ENCODE data around the gene SLCO2A1. TPM values are rescaled to one million over a fixed set of nuclear protein-coding genes. Genes with fewer than 3 reads are reported as not detected.

SLCO2A1 gene
- total RNA-seq, 1 experiment from 2014 or later: not detected

GRCh38 chr3:134044459-134044858, 14.7 kb upstream of the SLCO2A1 start:
- Histone ChIP-seq H3K4me2 (ENCODE audit: low read depth, low read length, poor library complexity, severe bottlenecking) (no peak overlapping the region), H3K36me3 (ENCODE audit: insufficient read depth, low read length) (no peaks in the 10 kb centered on the region), H3K4me3 (ENCODE audit: low read length) (no peak overlapping the region), H3K9me3 (ENCODE audit: low read length) (peaks cover 16% of the 10 kb centered on the region), H2AFZ (ENCODE audit: low read length) (no peak overlapping the region), H4K20me1 (ENCODE audit: insufficient read depth, low read depth, low read length) (no peaks in the 10 kb centered on the region), H3K9me2 (replicated peaks; ENCODE audit: insufficient read depth, low read length) (no peaks in the 10 kb centered on the region), H3K27ac (ENCODE audit: low read length) (no peak overlapping the region), H3K27me3 (ENCODE audit: low read length) (no peaks in the 10 kb centered on the region), H3K4me1 (ENCODE audit: low read length) (no peaks in the 10 kb centered on the region), H3K79me2 (ENCODE audit: low read length) (no peaks in the 10 kb centered on the region), H3K9ac (ENCODE audit: low read length) (no peak overlapping the region)
- DNase-seq: no peak

GRCh38 chr3:134040066-134040465, 10.3 kb upstream of the SLCO2A1 start:
- no peak for DNase-seq
- peaks cover 16% of the 10 kb centered on the region for H3K9me3 ChIP-seq (ENCODE audit: low read length)
- H3K4me2 ChIP-seq (ENCODE audit: low read depth, low read length, poor library complexity, severe bottlenecking): no peak overlapping the region
- H3K27me3 ChIP-seq (ENCODE audit: low read length): no peaks in the 10 kb centered on the region
- H3K27ac ChIP-seq (ENCODE audit: low read length): no peak overlapping the region
- H3K36me3 ChIP-seq (ENCODE audit: insufficient read depth, low read length): no peaks in the 10 kb centered on the region
- H3K9me2 ChIP-seq (replicated peaks; ENCODE audit: insufficient read depth, low read length): no peaks in the 10 kb centered on the region
- no peaks in the 10 kb centered on the region for H3K4me1 ChIP-seq (ENCODE audit: low read length)
- H4K20me1 ChIP-seq (ENCODE audit: insufficient read depth, low read depth, low read length): no peaks in the 10 kb centered on the region
- no peaks in the 10 kb centered on the region for H3K79me2 ChIP-seq (ENCODE audit: low read length)
- no peak overlapping the region for H3K4me3 ChIP-seq (ENCODE audit: low read length)
- no peak overlapping the region for H2AFZ ChIP-seq (ENCODE audit: low read length)
- H3K9ac ChIP-seq (ENCODE audit: low read length): no peak overlapping the region

DNA sequence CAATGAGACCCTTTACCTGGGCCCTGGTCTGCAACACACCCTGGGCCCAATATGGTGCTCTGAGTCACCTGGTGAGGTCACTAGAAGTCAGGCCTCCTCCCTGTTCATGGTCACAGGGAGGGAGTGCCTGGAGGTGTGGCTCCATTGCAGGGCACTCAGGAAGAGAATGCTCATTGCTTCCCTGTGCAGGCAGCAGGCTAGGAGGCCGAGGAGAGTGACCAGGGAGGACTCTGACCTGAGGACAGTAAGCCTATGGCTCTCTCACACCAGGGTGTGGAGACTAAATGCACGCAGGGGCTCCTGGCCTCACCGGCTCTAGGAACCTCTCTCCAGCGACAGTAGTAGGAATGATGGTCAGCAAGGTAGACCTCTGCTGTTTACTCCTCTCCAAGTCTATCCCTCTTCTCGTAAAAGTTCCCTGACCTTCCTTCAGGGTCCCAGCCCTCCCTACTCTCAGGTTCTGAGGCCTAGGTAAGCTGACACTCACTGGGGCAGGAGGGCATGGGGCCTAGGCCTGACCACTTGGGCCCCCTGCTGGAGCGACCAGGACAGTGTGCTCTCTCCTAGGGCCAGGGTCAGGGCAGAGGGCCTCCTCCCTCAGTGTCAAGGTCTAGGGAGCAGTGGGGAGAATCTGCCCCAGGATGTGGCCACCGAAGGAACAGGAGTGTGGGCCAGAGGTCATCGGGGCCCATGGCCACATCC, 9.6 kb upstream of the SLCO2A1 start:
- peaks cover 16% of the 10 kb centered on the region for H3K9me3 ChIP-seq (ENCODE audit: low read length)
- H3K9ac ChIP-seq (ENCODE audit: low read length): no peak overlapping the region
- H3K36me3 ChIP-seq (ENCODE audit: insufficient read depth, low read length): no peaks in the 10 kb centered on the region
- no peak overlapping the region for H3K4me2 ChIP-seq (ENCODE audit: low read depth, low read length, poor library complexity, severe bottlenecking)
- no peak overlapping the region for H3K27ac ChIP-seq (ENCODE audit: low read length)
- no peaks in the 10 kb centered on the region for H3K79me2 ChIP-seq (ENCODE audit: low read length)
- no peaks in the 10 kb centered on the region for H4K20me1 ChIP-seq (ENCODE audit: insufficient read depth, low read depth, low read length)
- H3K4me3 ChIP-seq (ENCODE audit: low read length): no peak overlapping the region
- H2AFZ ChIP-seq (ENCODE audit: low read length): no peak overlapping the region
- no peak for DNase-seq
- H3K4me1 ChIP-seq (ENCODE audit: low read length): no peaks in the 10 kb centered on the region
- no peaks in the 10 kb centered on the region for H3K9me2 ChIP-seq (replicated peaks; ENCODE audit: insufficient read depth, low read length)
- H3K27me3 ChIP-seq (ENCODE audit: low read length): no peaks in the 10 kb centered on the region

DNA sequence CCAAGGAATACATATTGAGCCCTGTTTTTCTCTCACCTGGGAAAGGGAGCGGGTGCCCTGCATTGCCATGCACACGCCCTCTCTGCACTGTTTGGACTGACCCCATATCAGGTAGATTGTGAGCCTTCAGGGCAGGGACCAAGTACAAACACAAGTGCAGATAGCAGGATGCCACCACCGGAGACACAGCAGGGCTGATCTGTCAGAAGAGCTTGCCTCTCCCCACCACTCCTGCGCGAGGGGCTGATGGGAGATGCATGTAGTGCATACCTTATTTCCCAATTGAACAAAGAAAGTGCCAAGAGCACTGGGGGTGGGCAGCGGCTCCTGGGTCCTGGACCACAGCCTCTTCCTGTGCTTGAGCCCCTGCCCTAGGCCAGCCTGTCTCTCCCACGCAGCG, 9.0 kb upstream of the SLCO2A1 start:
- H3K9ac ChIP-seq (ENCODE audit: low read length): no peak overlapping the region
- H3K9me3 ChIP-seq (ENCODE audit: low read length): peaks cover 14% of the 10 kb centered on the region
- no peaks in the 10 kb centered on the region for H3K79me2 ChIP-seq (ENCODE audit: low read length)
- H2AFZ ChIP-seq (ENCODE audit: low read length): no peak overlapping the region
- H3K4me3 ChIP-seq (ENCODE audit: low read length): no peak overlapping the region
- H3K27ac ChIP-seq (ENCODE audit: low read length): no peak overlapping the region
- H3K36me3 ChIP-seq (ENCODE audit: insufficient read depth, low read length): no peaks in the 10 kb centered on the region
- no peak overlapping the region for H3K4me2 ChIP-seq (ENCODE audit: low read depth, low read length, poor library complexity, severe bottlenecking)
- no peaks in the 10 kb centered on the region for H3K27me3 ChIP-seq (ENCODE audit: low read length)
- no peaks in the 10 kb centered on the region for H3K4me1 ChIP-seq (ENCODE audit: low read length)
- no peaks in the 10 kb centered on the region for H3K9me2 ChIP-seq (replicated peaks; ENCODE audit: insufficient read depth, low read length)
- H4K20me1 ChIP-seq (ENCODE audit: insufficient read depth, low read depth, low read length): no peaks in the 10 kb centered on the region
- DNase-seq: no peak

GRCh38 chr3:134038071-134038491, 8.4 kb upstream of the SLCO2A1 start:
- no peak for DNase-seq
- no peaks in the 10 kb centered on the region for H3K36me3 ChIP-seq (ENCODE audit: insufficient read depth, low read length)
- no peaks in the 10 kb centered on the region for H3K27me3 ChIP-seq (ENCODE audit: low read length)
- H3K4me2 ChIP-seq (ENCODE audit: low read depth, low read length, poor library complexity, severe bottlenecking): no peak overlapping the region
- H3K4me3 ChIP-seq (ENCODE audit: low read length): no peak overlapping the region
- H4K20me1 ChIP-seq (ENCODE audit: insufficient read depth, low read depth, low read length): no peaks in the 10 kb centered on the region
- H3K4me1 ChIP-seq (ENCODE audit: low read length): no peaks in the 10 kb centered on the region
- H2AFZ ChIP-seq (ENCODE audit: low read length): no peak overlapping the region
- no peaks in the 10 kb centered on the region for H3K9me2 ChIP-seq (replicated peaks; ENCODE audit: insufficient read depth, low read length)
- no peak overlapping the region for H3K9ac ChIP-seq (ENCODE audit: low read length)
- peaks cover 9% of the 10 kb centered on the region for H3K9me3 ChIP-seq (ENCODE audit: low read length)
- no peaks in the 10 kb centered on the region for H3K79me2 ChIP-seq (ENCODE audit: low read length)
- H3K27ac ChIP-seq (ENCODE audit: low read length): no peak overlapping the region

DNA sequence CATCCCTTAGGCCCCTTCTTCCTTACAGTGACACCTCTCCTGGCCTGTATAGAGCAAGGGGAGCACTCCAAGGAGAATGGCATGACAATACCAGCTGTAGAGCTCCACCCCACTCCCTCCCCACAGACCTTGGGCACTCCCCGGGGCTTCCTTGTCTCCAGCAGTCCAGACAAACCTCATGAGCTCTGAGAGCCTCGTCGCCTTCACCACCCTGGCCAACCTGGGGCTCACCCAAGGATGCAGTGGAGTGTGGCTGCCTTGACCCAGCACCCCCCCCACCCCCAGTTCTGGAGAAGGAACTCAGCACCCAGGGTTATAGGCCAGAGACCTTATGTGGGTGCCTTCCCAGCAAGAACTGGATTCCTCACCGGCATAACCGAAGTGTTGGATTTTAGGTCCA, 7.4 kb upstream of the SLCO2A1 start:
- 0 out of 2 replicates have a peak, but pooled peaks cover 3% of the 10 kb centered on the region for H3K9me3 ChIP-seq (ENCODE audit: low read length)
- no peak overlapping the region for H3K9ac ChIP-seq (ENCODE audit: low read length)
- no peaks in the 10 kb centered on the region for H3K27me3 ChIP-seq (ENCODE audit: low read length)
- no peaks in the 10 kb centered on the region for H3K9me2 ChIP-seq (replicated peaks; ENCODE audit: insufficient read depth, low read length)
- H3K27ac ChIP-seq (ENCODE audit: low read length): no peak overlapping the region
- no peaks in the 10 kb centered on the region for H3K36me3 ChIP-seq (ENCODE audit: insufficient read depth, low read length)
- H3K4me3 ChIP-seq (ENCODE audit: low read length): no peak overlapping the region
- no peaks in the 10 kb centered on the region for H4K20me1 ChIP-seq (ENCODE audit: insufficient read depth, low read depth, low read length)
- no peak overlapping the region for H2AFZ ChIP-seq (ENCODE audit: low read length)
- no peak for DNase-seq
- no peaks in the 10 kb centered on the region for H3K4me1 ChIP-seq (ENCODE audit: low read length)
- H3K79me2 ChIP-seq (ENCODE audit: low read length): no peaks in the 10 kb centered on the region
- no peak overlapping the region for H3K4me2 ChIP-seq (ENCODE audit: low read depth, low read length, poor library complexity, severe bottlenecking)

DNA sequence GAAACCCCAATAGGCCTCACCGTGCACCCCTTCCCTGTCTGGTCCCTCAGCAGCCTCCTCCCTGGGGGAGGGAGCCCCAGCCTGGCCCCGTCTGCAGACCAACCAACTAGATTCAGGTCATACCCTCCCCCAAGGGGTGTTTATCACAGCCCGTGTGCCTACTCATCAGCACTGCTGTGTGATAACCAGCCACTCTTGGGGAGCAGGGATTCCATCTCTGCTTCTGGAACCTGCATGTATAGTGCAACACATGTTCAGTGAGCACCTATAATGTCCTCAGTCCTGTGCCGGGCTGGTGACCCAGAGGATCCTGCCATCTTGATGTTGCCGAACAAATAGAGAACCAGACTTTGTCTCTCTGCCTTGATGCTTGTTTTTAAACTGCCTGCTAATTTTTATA, 6.6 kb upstream of the SLCO2A1 start:
- H3K9me3 ChIP-seq (ENCODE audit: low read length): no peaks in the 10 kb centered on the region
- H3K79me2 ChIP-seq (ENCODE audit: low read length): no peaks in the 10 kb centered on the region
- H3K27me3 ChIP-seq (ENCODE audit: low read length): no peaks in the 10 kb centered on the region
- no peak overlapping the region for H3K4me3 ChIP-seq (ENCODE audit: low read length)
- H3K27ac ChIP-seq (ENCODE audit: low read length): no peak overlapping the region
- H3K4me2 ChIP-seq (ENCODE audit: low read depth, low read length, poor library complexity, severe bottlenecking): no peak overlapping the region
- H3K9ac ChIP-seq (ENCODE audit: low read length): no peak overlapping the region
- H4K20me1 ChIP-seq (ENCODE audit: insufficient read depth, low read depth, low read length): no peaks in the 10 kb centered on the region
- no peaks in the 10 kb centered on the region for H3K4me1 ChIP-seq (ENCODE audit: low read length)
- DNase-seq: no peak
- no peaks in the 10 kb centered on the region for H3K9me2 ChIP-seq (replicated peaks; ENCODE audit: insufficient read depth, low read length)
- H2AFZ ChIP-seq (ENCODE audit: low read length): no peak overlapping the region
- no peaks in the 10 kb centered on the region for H3K36me3 ChIP-seq (ENCODE audit: insufficient read depth, low read length)

DNA sequence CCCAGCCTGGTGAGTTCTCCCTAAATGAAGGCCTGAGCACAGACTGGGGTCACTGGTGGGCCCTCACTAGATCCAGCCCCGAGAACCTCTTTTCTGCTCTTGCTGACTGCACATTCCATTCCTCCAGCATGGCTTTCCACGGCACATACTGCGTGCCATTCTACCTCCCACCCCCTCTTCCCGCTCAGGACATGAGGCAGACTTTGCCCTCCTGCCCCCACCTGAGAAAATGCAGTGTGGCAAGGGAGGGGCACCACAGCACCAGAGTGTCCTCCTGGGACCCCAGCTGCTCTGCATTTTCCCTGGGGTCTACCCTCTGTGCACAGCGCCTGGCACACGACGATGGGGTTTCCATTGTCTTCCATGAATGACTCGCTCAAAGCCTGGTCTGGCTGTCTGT, 6.1 kb upstream of the SLCO2A1 start:
- Histone ChIP-seq H3K27me3 (ENCODE audit: low read length) (no peaks in the 10 kb centered on the region), H3K9me3 (ENCODE audit: low read length) (no peaks in the 10 kb centered on the region), H4K20me1 (ENCODE audit: insufficient read depth, low read depth, low read length) (no peaks in the 10 kb centered on the region), H3K79me2 (ENCODE audit: low read length) (no peaks in the 10 kb centered on the region), H3K36me3 (ENCODE audit: insufficient read depth, low read length) (no peaks in the 10 kb centered on the region), H3K27ac (ENCODE audit: low read length) (no peak overlapping the region), H3K4me1 (ENCODE audit: low read length) (no peaks in the 10 kb centered on the region), H3K4me2 (ENCODE audit: low read depth, low read length, poor library complexity, severe bottlenecking) (no peak overlapping the region), H3K9me2 (replicated peaks; ENCODE audit: insufficient read depth, low read length) (no peaks in the 10 kb centered on the region), H2AFZ (ENCODE audit: low read length) (no peak overlapping the region), H3K9ac (ENCODE audit: low read length) (no peak overlapping the region), H3K4me3 (ENCODE audit: low read length) (no peak overlapping the region)
- no peak for DNase-seq
